MM.1S (cell line): ENCODE data around the gene CPEB3.
"Not testable (repeated sequence)": the region's sequence is repeated elsewhere in the genome, so short reads cannot be mapped to it uniquely, and the experiment has no call there.

ENCODE experiments used
- DNase-seq: peaks from one replicate; pipeline ENCODE4 v3.0.0-alpha.2; 2015
- H2AFZ ChIP-seq: fragments of 300-600 bp; sonication (generic); 2 replicates; pipeline ENCODE4 v1.6.0; 2016; ENCODE audit warnings: antibody characterized with exemption, low read length
- H3F3A ChIP-seq: fragments of 300-600 bp; sonication (generic); 2 replicates; pipeline ENCODE4 v1.6.1; 2016; ENCODE audit warnings: mild to moderate bottlenecking, antibody characterized with exemption, low read length, moderate library complexity, mixed read lengths; ENCODE audit not compliant: insufficient read depth
- H3K27ac ChIP-seq: fragments of 300-600 bp; sonication (generic); 2 replicates; pipeline ENCODE4 v1.5.1; 2016; ENCODE audit warnings: mild to moderate bottlenecking, low read length
- H3K27me3 ChIP-seq: fragments of 300-600 bp; sonication (generic); replicated peaks from 2 replicates; pipeline ENCODE4 v1.6.0; 2016; ENCODE audit warnings: low read length; ENCODE audit not compliant: insufficient read depth
- H3K36me3 ChIP-seq: fragments of 300-600 bp; sonication (generic); replicated peaks from 2 replicates; pipeline ENCODE4 v1.6.1; 2016; ENCODE audit warnings: mild to moderate bottlenecking, low read length, mixed read lengths; ENCODE audit not compliant: insufficient read depth
- H3K4me1 ChIP-seq: fragments of 300-600 bp; sonication (generic); 2 replicates; pipeline ENCODE4 v1.6.1; 2016; ENCODE audit warnings: low read length, mixed read lengths
- H3K4me2 ChIP-seq: fragments of 300-600 bp; sonication (generic); 2 replicates; pipeline ENCODE4 v1.6.0; 2016; ENCODE audit warnings: low read depth, low read length
- H3K4me3 ChIP-seq: fragments of 300-600 bp; sonication (generic); 2 replicates; pipeline ENCODE4 v1.5.1; 2016; ENCODE audit warnings: low read length, mixed read lengths
- H3K79me2 ChIP-seq: fragments of 300-600 bp; sonication (generic); 2 replicates; pipeline ENCODE4 v1.6.1; 2016; ENCODE audit warnings: mixed run types, low read length, mixed read lengths
- H3K9ac ChIP-seq: fragments of 300-600 bp; sonication (generic); 2 replicates; pipeline ENCODE4 v1.6.1; 2016; ENCODE audit warnings: low read length, mixed read lengths
- H3K9me2 ChIP-seq: fragments of 300-600 bp; sonication (generic); replicated peaks from 2 replicates; pipeline ENCODE4 v1.6.1; 2016; ENCODE audit warnings: mild to moderate bottlenecking, low read length, mixed read lengths; ENCODE audit not compliant: insufficient read depth
- H3K9me3 ChIP-seq: fragments of 300-600 bp; sonication (generic); replicated peaks from 2 replicates; pipeline ENCODE4 v1.6.1; 2016; ENCODE audit warnings: mild to moderate bottlenecking, low read length, mixed read lengths; ENCODE audit not compliant: insufficient read depth
- H4K20me1 ChIP-seq: fragments of 300-600 bp; sonication (generic); 2 replicates; pipeline ENCODE4 v1.6.1; 2016; ENCODE audit warnings: mild to moderate bottlenecking, low read length, moderate library complexity, mixed read lengths; ENCODE audit not compliant: insufficient read depth
- CTCF ChIP-seq: fragments of 300-600 bp; sonication (generic); IDR thresholded peaks from 2 replicates; pipeline ENCODE4 v1.5.1; 2016; ENCODE audit warnings: antibody characterized with exemption, low read length, mixed read lengths
- EZH2 ChIP-seq: fragments of 300-600 bp; sonication (generic); optimal IDR thresholded peaks from 2 replicates; pipeline ENCODE3; 2017; ENCODE audit warnings: low read depth, mild to moderate bottlenecking, antibody characterized with exemption, low read length, mixed read lengths
- EZH2phosphoT487 ChIP-seq: fragments of 300-600 bp; sonication (generic); IDR thresholded peaks from 2 replicates; pipeline ENCODE4 v1.6.1; 2018; ENCODE audit warnings: antibody characterized with exemption, low read length

The CPEB3 gene

DNA sequence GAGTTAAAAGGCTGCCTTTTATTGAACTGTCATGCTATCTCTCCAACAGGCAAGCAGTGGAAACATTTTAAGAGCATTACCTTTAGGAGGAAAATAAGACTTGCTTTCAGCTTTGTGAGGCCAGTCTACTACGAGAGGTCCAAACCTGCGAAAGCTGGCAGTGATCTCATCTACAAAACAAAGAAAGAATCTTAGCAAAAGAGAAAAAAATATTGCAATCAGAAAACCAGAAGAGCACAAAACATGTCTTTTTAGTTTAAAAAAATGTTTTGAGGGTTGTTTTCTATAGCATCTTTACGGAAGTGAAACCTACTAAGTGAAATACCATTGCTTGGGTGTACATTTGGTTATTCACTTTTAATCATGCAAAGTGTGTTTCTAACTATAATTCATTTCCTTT, 147.9 kb downstream of the CPEB3 start:
- TF ChIP-seq CTCF = no peak
- peak; percentile 25 for DNase-seq
- H2AFZ ChIP-seq = no peak overlapping the region
- H3K4me3 ChIP-seq = no peak overlapping the region
- H3K9me3 ChIP-seq = no peaks in the 10 kb centered on the region
- no peaks in the 10 kb centered on the region for H3K9me2 ChIP-seq
- H3K4me2 ChIP-seq = peak overlapping the region; percentile 15
- H3K36me3 ChIP-seq = no peaks in the 10 kb centered on the region; the same call in 1 of the 2 replicates
- no peaks in the 10 kb centered on the region for H4K20me1 ChIP-seq
- H3K4me1 ChIP-seq = peaks cover 15% of the 10 kb centered on the region
- no peaks in the 10 kb centered on the region for H3K79me2 ChIP-seq
- H3K9ac ChIP-seq = no peak overlapping the region
- H3K27ac ChIP-seq = peak overlapping the region; percentile 12; the same call in 1 of the 2 replicates
- H3K27me3 ChIP-seq = no peaks in the 10 kb centered on the region
- peaks cover 14% of the 10 kb centered on the region for H3F3A ChIP-seq

- no peaks in the 10 kb centered on the region for H3K27me3 ChIP-seq
- no peak overlapping the region for H3K27ac ChIP-seq
- H3K79me2 ChIP-seq = no peaks in the 10 kb centered on the region
- H3K9ac ChIP-seq = no peak overlapping the region
- H3K36me3 ChIP-seq = no peaks in the 10 kb centered on the region; the same call in 1 of the 2 replicates
- H3K9me2 ChIP-seq = no peaks in the 10 kb centered on the region
- H2AFZ ChIP-seq = no peak overlapping the region
- H4K20me1 ChIP-seq = no peaks in the 10 kb centered on the region
- peaks cover 14% of the 10 kb centered on the region for H3F3A ChIP-seq
- no peak for DNase-seq
- no peaks in the 10 kb centered on the region for H3K9me3 ChIP-seq
- no peak overlapping the region for H3K4me3 ChIP-seq
- peak overlapping the region; percentile 33; the same call in 1 of the 2 replicates for H3K4me2 ChIP-seq
- TF ChIP-seq CTCF (no peak), EZH2phosphoT487 (no peak), EZH2 (no peak)
- H3K4me1 ChIP-seq = peaks cover 15% of the 10 kb centered on the region
Observed at GRCh38 chr10:92142512-92142911, 148.4 kb downstream of the CPEB3 start.

DNA sequence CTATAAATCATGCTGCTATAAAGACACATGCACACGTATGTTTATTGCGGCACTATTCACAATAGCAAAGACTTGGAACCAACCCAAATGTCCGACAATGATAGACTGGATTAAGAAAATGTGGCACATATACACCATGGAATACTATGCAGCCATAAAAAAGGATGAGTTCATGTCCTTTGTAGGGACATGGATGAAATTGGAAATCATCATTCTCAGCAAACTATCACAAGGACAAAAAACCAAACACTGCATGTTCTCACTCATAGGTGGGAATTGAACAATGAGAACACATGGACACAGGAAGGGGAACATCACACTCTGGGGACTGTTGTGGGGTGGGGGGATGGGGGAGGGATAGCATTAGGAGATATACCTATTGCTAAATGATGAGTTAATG, 149.7 kb downstream of the CPEB3 start:
- H3K9me3 ChIP-seq = not testable (repeated sequence)

GRCh38 chr10:92134049-92134448, 156.8 kb downstream of the CPEB3 start:
- H3K4me3 ChIP-seq, H3K9ac ChIP-seq, H3K9me2 ChIP-seq, H3K4me1 ChIP-seq, H3K4me2 ChIP-seq, H3K27me3 ChIP-seq, H2AFZ ChIP-seq, H4K20me1 ChIP-seq, DNase-seq, H3K79me2 ChIP-seq, H3K36me3 ChIP-seq, H3K9me3 ChIP-seq, H3F3A ChIP-seq, H3K27ac ChIP-seq: not testable (repeated sequence)

More for the DNA sequence above, 149.7 kb downstream of the CPEB3 start:
- not testable (repeated sequence) for DNase-seq, H3K36me3 ChIP-seq, H4K20me1 ChIP-seq, H3K9me2 ChIP-seq, H3K27ac ChIP-seq, H3K27me3 ChIP-seq, H3K4me2 ChIP-seq, H3K4me3 ChIP-seq, H3K79me2 ChIP-seq, H2AFZ ChIP-seq, H3K9ac ChIP-seq
- H3F3A ChIP-seq = peaks cover 14% of the 10 kb centered on the region
- peaks cover 15% of the 10 kb centered on the region for H3K4me1 ChIP-seq
